Hematopoietic multipotent progenitor cell treated with erythropoietin and hydrocortisone succinate and interleukin-3 and kit ligand, for 4 days (in vitro differentiated cells): ENCODE measurements around the gene METTL24.
A peak's percentile ranks its signal among the peaks of the same experiment; 100 is the strongest.
"Not testable (repeated sequence)": the region's sequence is repeated elsewhere in the genome, so short reads cannot be mapped to it uniquely, and the experiment has no call there.

Experiments used
- DNase-seq: peaks from one replicate; pipeline ENCODE4 v3.0.0-alpha.2; 2015

Gene METTL24

GRCh38 chr6:110250838-110251237, 107.3 kb downstream of the METTL24 start:
- DNase-seq, result no peak

GRCh38 chr6:110250058-110250457, 108.1 kb downstream of the METTL24 start:
- no peak for DNase-seq

- DNase-seq, result no peak
These were observed 111.1 kb downstream of the METTL24 start for GRCh38 chr6:110246900-110247546.

GRCh38 chr6:110246378-110246777, 111.8 kb downstream of the METTL24 start:
- no peak for DNase-seq

- not testable (repeated sequence) for DNase-seq
These were observed 113.5 kb downstream of the METTL24 start for GRCh38 chr6:110244621-110245020.

GRCh38 chr6:110239526-110240274, 118.4 kb downstream of the METTL24 start:
- peak; percentile 66 for DNase-seq

- not testable (repeated sequence) for DNase-seq
These were observed 122.1 kb downstream of the METTL24 start for GRCh38 chr6:110236007-110236406.

- DNase-seq, result peak; percentile 40
These were observed 124.3 kb downstream of the METTL24 start for GRCh38 chr6:110233770-110234374.

GRCh38 chr6:110232450-110232849, 125.7 kb downstream of the METTL24 start:
- no peak for DNase-seq

GRCh38 chr6:110226261-110226660, 131.9 kb downstream of the METTL24 start:
- DNase-seq, result no peak

GRCh38 chr6:110221738-110222137, 136.4 kb downstream of the METTL24 start:
- no peak for DNase-seq

GRCh38 chr6:110217266-110217665, 140.9 kb downstream of the METTL24 start:
- no peak for DNase-seq

GRCh38 chr6:110216140-110216539, 142.0 kb downstream of the METTL24 start:
- DNase-seq, result no peak

GRCh38 chr6:110214338-110214737, 143.8 kb downstream of the METTL24 start:
- no peak for DNase-seq

GRCh38 chr6:110211753-110212152, 146.4 kb downstream of the METTL24 start:
- DNase-seq, result no peak

- no peak for DNase-seq
These were observed 150.5 kb downstream of the METTL24 start for GRCh38 chr6:110207652-110208051.

- peak; percentile 61 for DNase-seq
These were observed 156.8 kb downstream of the METTL24 start for GRCh38 chr6:110201151-110201884.

- DNase-seq, result no peak
These were observed 159.6 kb downstream of the METTL24 start for GRCh38 chr6:110198561-110198960.

- DNase-seq, result no peak
These were observed 161.3 kb downstream of the METTL24 start for GRCh38 chr6:110196874-110197273.

GRCh38 chr6:110195639-110196038, 162.5 kb downstream of the METTL24 start:
- DNase-seq, result no peak
